22Rv1 (cell line): ENCODE results near the gene CNGB1.

Source experiments
- CTCF ChIP-seq: fragments of 450-650 bp; IDR thresholded peaks from 2 replicates; pipeline ENCODE4 v1.5.1; 2017; ENCODE audit warnings: mild to moderate bottlenecking
- ZFX ChIP-seq: fragments of 450-650 bp; IDR thresholded peaks from 2 replicates; pipeline ENCODE4 v1.6.1; 2017; ENCODE audit warnings: antibody characterized with exemption, borderline replicate concordance

DNA sequence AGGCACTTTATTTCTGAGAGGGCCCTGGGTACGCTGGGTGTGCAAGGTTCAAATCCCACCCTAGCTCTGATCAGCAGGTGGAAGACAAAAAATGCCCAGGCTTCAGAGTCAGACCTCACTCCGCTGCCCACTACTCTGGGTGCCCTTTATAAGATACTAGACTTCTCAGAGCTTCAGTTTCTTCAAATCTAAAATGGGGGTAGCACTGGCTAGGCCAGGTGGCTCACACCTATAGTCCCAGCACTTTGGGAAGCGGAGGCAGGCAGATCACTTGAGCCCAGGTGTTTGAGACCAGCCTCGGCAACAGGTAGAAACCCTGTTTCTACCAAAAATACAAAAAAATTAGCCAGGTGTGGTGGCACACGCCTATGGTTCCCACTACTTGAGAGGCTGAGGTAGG, 32.0 kb upstream of the CNGB1 start:
- TF ChIP-seq CTCF (no peak), ZFX (no peak)
